ENCODE measurements around the gene SLC4A3.

The SLC4A3 gene

DNA sequence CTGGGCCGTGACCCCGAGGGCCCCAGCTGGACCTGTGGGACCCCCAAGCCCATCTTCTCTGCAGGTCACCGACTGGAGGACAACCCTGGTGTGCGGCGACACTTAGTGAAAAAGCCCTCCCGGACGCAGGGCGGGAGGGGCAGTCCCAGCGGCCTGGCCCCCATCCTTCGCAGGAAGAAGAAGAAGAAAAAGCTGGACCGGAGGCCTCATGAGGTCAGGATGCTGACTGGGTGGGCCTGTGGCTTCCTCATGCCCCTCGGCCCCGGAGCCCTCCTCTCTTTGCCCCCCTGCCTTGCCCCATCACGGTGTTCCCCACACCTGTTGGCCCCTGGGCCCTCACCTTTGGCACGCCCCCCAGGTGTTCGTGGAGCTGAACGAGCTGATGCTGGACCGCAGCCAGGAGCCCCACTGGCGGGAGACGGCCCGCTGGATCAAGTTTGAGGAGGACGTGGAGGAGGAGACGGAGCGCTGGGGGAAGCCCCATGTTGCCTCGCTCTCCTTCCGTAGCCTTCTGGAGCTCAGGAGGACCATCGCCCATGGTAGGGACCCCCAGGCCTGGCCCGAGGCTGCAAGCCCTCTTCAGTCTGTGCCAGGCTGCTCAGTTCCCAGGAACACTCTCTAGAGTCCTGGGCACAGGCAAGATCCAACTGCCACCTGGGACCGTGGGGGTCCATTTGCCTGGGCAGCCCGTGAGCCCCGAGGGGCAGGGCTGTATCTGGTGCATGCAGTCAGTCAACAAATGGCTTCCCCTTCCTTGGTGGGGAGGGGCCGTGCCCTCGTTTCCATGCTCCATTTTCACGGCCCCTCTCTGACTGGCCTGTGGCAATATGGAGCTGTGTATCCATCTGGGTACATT lies 4.7 kb downstream of the SLC4A3 start:
- no peak for DNase-seq (ENCODE audit: low read depth in 2 of 2)

DNA sequence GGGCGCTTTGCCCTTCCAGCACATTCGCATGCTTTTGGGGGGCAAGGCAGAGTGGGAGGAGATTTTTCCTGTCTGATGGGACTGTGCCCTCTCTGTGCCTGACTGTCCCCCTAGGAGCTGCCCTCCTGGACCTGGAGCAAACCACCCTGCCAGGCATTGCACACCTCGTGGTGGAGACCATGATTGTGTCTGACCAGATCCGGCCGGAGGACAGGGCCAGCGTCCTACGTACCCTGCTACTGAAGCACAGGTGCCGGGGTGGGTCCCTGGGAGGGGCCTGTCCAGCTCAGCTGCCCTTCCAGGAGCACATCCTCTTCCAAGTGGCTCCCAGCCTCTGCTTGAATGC lies 5.3 kb downstream of the SLC4A3 start:
- no peak for DNase-seq (ENCODE audit: low read depth in 2 of 2)

DNA sequence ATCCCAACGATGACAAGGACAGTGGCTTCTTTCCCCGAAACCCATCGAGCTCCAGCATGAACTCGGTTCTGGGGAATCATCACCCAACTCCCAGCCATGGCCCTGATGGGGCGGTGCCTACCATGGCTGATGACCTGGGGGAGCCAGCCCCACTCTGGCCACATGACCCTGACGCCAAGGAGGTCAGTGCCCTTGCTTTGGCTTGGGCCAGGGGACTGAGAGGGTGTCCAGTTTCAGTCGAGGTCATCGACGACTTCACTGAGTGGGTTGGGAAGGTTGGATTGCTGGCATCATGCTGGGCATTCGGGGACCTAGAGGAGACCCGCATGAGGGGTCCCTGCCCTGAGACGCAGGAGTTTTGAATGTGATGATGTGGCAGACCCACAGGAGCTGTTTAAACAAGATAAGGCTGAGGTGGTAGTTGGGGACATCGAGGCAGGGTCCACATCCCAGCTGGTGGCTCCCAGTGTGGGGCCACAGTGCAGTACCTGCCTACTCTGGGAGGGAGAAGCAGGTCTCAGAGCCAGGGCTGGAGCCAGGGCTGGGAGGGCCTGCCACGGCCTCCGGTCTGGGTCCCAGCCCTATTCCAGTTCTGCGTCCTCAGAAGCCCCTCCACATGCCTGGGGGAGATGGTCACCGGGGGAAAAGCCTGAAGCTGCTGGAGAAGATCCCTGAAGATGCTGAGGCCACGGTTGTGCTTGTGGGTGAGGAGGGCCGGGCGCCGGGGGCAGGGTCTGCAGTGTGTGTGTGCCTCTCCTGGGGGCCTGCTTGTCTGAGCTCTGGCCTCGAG lies 6.0 kb downstream of the SLC4A3 start:
- no peak for DNase-seq (ENCODE audit: low read depth in 2 of 2)

DNA sequence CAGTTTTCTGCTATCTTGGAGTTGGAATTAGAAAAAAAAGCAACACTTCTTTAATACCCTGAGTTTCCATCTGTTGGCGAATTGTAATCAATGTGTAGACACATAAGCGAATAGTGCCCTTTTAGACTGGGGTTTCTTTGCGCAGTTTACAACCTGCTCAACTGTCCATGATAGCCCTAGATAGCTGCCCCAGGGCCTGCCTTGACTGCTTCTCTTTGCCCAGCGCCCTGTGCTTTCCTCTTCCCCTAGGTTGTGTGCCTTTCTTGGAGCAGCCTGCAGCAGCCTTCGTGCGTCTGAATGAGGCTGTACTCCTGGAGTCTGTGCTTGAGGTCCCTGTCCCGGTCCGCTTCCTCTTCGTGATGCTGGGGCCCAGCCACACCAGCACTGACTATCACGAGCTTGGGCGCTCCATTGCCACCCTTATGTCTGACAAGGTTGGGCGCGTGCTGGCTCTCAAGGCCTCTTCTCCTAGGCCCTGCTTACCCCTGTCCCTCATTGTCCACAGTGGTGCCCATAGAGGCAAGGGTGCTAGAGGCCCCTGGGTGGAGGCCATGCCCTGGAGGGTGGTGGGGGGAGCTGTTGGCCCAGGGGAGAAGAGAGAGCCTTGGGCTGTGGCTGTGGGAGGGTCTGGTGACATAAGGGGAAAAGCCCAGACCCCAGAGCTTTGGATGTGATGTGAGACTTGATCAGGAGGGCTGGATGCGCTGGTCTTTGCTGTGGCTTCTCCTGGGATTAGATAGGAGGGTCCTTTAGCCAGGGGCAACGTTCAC lies 6.9 kb downstream of the SLC4A3 start:
- no peak for DNase-seq (ENCODE audit: low read depth in 2 of 2)

DNA sequence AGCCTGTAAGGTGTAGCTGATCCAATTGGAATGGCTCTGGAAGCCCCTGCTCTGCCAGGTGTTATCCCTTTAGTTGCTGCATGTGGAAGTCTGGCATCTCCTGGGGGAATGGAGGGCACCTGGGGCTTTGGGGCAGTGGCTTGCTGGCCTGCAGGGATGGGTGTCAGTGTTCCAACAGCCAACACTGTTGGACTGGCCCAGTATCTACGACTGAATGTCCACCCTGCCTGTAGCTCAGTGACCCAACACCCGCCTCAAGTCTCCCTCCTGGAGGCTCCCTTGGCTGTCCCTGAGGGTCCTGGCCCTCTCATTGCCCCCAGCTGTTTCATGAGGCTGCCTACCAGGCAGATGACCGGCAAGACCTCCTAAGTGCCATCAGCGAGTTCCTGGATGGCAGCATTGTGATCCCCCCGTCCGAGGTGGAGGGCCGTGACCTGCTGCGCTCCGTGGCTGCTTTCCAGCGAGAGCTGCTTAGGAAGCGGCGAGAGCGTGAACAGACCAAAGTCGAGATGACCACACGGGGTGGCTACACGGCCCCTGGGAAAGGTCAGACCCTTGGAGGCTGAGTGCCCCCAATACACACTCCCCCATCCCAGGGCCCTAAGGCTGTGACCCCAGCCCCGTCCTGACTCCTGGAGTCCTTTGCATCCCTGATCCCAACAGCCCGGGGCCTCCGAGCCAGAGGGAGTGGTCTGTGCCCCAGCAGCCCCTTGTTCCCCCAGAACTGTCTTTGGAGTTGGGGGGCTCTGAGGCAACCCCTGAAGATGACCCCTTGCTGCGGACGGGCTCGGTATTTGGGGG lies 7.7 kb downstream of the SLC4A3 start:
- no peak for DNase-seq (ENCODE audit: low read depth in 2 of 2)

DNA sequence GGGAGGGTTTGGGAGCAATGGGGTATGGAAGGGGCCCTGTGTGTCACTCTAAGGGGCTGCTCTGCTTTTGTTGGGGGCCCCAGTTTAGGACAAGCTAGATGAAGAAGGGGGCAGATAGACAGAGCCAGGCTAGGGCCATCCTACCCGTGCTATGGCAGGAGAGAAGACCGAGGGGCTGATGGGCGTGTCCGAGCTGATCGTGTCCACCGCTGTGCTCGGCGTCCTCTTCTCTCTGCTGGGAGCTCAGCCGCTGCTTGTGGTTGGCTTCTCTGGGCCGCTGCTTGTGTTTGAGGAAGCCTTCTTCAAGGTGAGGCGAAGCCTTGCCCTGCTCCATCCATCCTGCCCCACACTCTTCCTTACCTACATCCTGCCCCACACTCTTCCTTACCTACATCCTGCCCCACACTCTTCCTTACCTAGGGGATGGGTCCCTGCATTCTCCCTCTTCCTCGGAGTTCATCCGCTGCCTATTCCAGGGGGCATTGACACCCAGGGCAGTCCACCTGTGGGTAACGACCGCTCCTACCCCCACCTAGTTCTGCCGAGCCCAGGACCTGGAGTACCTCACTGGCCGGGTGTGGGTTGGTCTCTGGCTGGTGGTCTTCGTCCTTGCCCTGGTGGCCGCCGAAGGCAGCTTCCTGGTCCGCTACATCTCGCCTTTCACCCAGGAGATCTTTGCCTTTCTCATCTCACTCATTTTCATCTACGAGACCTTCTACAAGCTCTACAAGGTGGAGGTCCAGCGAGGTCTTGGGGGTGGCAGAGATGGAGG lies 8.9 kb downstream of the SLC4A3 start:
- DNase-seq (ENCODE audit: low read depth in 2 of 2), result no peak

DNA sequence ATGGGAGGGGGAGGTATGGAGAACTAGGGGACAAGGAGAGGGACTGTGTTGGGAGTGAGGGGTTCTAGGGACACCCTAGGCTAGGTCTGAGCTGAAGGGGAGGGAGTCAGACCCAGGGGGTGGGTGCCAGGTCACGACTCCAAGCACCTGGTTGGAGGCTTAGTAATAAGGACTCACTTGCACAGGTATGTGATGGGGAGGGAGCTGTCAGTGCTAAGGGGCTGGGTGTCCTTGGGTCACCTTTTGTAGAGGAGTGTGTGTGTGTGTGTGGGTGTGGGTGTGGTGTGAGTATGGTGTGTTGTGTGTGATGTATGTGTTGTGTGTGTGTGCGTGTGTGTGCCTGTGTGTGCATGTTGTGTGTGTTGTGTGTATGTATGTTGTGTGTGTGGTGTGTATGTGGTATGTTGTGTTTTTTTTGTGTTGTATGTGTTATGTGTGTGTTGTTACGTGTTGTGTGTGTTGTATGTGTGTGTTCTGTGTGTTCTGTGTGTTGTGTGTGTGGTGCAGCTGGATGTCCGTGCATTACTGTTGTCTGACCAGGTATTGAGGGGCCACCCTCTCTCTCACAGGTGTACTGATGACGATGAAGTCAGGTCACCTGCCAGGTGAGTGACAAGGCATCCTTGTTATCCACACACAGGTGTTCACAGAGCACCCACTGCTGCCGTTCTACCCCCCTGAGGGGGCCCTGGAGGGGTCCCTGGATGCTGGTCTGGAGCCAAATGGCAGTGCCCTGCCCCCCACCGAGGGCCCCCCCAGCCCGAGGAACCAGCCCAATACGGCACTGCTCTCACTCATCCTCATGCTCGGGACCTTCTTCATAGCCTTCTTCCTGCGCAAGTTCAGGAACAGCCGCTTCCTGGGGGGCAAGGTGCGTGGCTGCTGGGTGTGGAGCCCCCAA lies 9.8 kb downstream of the SLC4A3 start:
- DNase-seq (ENCODE audit: low read depth in 2 of 2), result no peak

DNA sequence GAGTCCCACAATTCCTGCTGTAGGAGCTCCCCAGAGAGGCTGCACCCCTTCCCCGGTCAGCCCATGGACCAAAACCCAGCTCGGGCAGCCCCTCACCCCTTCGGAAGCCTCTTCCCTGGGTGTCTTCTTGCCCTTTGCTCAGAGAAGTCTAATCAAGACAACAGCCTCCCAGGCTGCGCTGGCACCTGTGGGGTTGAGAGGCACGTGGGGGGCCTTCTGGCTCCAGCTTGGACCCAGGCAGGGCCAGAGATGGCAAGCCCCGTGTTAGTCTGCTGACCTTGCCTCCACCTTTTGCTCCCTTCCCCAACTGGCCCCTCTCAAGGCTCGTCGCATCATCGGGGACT lies 10.4 kb downstream of the SLC4A3 start:
- no peak for DNase-seq (ENCODE audit: low read depth in 2 of 2)

DNA sequence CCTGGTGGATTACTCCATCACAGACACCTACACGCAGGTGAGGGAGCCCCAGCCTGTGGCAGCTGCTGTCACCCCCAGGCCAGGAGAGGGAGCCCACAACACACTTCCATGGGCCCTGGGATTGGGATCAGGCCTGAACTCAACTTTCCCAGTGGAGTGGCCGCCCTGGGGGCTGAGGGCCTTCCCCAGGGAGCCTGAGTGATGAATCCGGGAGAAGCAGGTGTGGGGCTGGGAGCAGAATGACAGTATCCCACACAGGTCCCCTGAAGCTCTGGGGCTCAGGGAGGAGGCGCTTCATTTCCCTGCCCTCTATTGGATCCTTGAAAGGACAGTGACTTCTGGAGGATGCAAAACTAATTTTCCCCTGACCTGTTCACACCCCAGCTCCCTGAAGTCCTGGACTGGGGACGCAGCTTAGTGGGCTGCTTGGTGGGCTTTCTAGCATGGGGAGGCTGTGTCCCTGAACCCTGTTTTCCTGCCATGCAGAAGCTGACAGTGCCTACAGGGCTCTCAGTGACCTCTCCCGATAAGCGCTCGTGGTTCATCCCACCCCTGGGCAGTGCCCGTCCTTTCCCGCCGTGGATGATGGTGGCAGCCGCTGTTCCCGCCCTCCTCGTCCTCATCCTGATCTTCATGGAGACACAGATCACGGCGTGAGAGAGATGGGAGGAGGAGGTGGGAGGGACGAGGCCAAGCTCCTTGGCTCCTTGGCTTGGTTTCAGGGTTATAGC lies 11.0 kb downstream of the SLC4A3 start:
- no peak for DNase-seq (ENCODE audit: low read depth in 2 of 2)

DNA sequence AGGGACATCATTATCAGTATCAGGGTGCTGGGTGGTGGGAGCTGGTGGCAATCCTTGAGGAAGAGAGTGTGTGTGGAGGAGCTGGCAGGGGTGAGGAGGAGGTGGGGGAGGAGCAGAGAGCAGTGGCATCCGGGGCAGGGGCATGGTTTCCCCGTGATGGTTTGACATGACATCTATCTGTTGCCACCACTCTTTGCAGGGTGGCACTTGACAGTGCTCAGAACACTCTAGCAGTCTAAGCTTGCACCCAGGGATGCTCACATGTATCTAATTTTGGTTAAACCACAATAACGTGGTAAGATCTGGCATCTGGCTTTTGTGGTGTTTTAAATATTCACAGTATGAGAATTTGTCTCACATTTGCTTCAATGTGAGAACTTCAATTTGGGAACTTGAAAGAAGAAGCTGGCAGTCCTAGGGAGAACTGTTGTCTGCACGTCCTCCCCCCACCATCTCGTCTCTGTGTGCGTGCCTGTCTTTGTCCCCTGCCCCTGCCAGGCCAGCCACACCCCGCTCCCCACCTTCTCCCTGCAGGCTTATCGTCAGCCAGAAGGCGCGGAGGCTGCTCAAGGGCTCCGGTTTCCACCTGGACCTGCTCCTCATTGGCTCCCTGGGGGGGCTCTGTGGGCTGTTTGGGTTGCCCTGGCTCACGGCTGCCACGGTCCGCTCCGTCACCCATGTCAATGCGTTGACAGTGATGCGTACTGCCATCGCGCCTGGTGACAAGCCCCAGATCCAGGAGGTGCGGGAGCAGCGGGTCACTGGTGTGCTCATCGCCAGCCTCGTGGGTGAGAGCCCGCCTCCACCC lies 11.7 kb downstream of the SLC4A3 start:
- DNase-seq (ENCODE audit: low read depth in 2 of 2), result no peak

DNA sequence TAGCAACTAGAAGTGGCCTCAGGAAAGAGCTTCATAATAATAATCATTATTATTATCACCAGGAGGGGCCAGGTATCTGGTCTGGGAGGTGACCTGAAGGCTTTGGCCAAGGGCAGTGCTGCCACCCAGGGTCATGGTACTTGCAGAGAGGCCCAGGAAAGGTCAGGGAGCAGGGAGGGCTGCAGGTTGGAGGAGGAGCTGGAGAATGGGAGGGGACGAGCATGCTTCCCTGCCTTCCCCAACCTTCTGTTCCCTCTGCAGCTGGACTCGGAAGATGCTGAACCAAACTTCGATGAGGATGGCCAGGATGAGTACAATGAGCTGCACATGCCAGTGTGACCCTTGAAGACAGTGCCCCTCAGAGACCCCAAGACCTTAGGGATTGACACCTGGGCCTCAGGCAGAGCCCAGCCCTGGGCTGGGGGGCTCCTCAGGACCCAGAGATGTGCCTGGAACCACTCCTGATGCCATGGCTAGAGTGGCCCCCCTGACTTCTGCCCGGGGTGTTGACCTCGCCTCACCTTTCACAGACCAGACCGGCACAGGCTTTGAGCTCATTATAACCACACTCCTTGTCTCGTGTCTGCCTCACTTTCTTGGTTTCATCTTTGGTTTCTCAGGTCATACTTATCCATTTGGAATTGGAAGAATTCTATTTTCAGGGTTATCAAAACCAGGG lies 14.1 kb downstream of the SLC4A3 start:
- DNase-seq (ENCODE audit: low read depth in 2 of 2), result no peak

DNA sequence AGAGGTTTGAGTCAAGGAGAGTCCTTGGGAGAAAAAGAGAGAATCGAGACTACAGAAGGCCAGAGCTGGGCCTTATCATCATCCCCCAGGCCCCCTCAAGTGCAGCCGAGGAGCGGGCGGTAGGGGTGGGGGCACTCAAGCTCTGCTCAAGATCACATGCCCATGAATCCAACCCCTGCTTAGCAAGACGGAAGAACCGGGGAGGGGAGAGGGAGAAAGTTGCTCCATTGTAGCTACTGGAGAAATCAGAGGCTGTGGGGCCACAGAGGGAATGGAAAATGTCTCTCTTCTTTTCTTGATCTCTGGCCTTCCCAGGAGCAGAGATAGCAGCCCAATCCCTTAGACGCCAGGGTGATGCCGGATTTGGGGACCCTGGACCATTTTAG lies 14.6 kb downstream of the SLC4A3 start:
- no peak for DNase-seq (ENCODE audit: low read depth in 2 of 2)

DNA sequence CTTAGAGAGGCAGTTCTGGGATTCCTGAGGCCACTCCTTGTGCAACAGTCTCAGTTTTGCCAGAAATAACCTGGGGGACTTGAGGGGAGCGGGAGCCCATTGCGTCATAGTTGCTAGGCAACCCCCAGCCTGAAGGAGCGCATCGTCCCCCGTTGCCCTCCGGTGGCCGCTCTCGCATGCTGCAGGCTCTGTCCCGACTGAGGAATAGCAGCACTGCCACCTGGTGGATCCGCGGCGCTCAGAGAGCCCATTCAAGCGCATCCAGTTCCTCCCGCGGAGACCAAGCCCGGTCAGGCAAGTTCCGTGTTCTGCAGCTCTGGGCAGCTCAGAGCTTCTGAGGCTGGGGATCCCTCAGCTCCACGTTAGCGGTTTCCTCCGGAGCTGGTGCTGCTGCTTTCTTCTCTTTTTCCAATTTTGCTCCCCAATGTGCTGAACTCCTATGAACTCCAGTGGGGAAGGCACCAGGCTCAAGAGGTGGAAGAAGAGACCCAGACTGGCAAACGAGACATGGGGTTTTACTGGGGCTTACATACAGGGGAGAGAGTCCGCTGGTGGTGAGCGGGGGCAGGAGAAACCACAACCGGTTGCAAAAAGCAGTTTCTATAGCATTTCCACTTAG lies 15.1 kb downstream of the SLC4A3 start:
- DNase-seq (ENCODE audit: low read depth in 2 of 2), result peak; percentile 79 to 81

DNA sequence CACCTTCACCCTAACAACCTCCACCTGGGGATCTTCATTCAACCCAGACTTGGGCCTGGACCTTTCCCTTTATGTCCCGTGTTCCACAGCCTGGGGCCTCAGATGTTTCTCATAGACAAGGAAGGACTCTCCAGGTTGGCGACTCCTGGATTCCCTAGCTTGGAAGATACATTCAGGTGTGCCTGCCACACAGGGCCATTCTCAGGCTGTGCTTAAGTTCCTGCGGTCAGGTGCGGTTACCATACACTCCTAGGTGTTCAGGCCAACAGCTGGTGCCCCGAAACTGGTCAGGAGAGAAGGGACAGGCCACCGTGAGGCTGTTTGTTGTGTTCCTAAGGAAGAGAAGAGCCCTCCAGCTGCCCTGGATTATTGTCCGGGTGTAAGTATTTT lies 15.6 kb downstream of the SLC4A3 start:
- DNase-seq (ENCODE audit: low read depth in 2 of 2), result no peak

DNA sequence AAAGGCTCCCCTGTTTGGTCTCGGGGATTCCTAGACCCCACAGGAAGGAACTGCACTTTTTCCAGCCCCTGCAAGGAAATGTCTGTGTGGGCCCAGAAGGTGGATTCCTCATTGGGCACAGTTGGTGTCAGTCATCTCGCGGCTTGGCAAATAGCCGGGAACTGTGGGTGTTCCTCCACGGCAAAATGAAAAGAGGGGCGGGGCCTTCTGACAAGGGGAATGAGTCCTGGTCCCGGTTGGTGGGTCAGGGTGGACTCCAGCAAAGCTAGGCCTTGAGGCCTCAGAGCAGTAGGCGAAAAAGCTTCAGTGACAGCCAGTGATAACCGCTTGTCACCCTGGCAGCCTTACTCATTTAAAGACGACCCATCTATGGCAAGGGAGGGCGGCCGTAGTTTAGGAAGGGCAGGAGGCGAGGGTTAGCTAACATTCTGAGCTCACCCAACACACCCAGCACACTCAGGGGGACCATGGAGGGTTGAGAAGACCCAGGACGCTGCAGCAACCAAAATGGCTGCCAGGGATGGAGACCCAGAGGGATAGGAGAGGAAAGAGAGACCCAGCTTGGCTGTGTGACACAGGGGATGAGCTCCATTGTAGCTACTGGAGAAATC lies 16.5 kb downstream of the SLC4A3 start:
- no peak for DNase-seq (ENCODE audit: low read depth in 2 of 2)

DNA sequence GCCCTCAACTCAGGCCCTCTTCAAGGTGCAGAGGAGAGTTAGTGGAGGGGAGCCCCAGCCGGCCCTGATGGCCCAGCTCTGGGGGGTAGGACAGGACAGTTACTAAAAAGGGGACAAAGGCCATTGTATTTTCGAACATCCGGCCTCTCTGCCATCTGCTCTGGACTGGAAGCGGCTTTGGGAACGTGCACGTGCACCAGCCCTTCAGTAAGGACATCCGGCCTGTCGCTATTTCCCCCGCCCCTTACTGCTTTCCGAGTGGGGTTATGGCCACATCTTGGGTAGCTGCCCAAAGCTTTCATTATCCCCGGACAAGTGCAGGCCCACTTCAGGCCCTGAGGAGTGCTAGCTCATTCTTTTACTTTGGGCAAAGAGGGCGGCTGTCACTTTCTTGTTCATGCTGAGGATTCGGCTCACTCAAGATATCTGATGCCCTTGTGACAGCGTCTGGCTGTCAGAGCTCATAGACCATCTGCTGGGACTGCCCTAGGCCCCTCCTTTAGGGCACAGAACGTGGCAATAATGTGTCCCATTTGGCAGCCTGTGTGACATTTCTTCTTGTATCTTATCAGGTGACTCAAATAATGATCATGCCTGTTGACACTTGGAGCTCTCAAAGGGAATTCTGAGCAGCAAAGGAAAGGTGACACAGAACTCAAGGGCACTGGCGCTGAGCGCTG lies 17.5 kb downstream of the SLC4A3 start:
- DNase-seq (ENCODE audit: low read depth in 2 of 2), result no peak
